ENCODE data around the gene IWS1. TPM values are rescaled to one million over a fixed set of nuclear protein-coding genes. Genes with fewer than 3 reads are reported as not detected.

The IWS1 gene
- total and polyA plus RNA-seq, 10 donors, result 18.8 to 59.7 (median 43.3) TPM

- peaks cover 0 to 76% (median 61%) of the 10 kb centered on the region in 6 donors for H3K36me3 ChIP-seq
- intact Hi-C loops (cut with DNase I; ENCODE audit: low total_unique reads), result no loop called here
- 44 to 68% (median 49%) methylated on average over 2 of the region's 2 CpGs for WGBS, 5 donors
- H3K27ac ChIP-seq, result peak overlapping the region in 1 of 8 donors; percentile 5
- peaks cover 3 to 22% (median 9%) of the 10 kb centered on the region in 6 donors for H3K4me1 ChIP-seq
- DNase-seq, result no peak
- no peak overlapping the region for H3K4me3 ChIP-seq
- TF ChIP-seq POLR2AphosphoS5 (IDR thresholded peaks at IDR 0.05), result no peak
- TF ChIP-seq POLR2A (IDR thresholded peaks at IDR 0.05), result no peak
- TF ChIP-seq CTCF (IDR thresholded peaks at IDR 0.05 in 8 of 11, conservative IDR thresholded peaks at IDR 0.05 in 3 of 11), result no peak
- H3K9me3 ChIP-seq, result no peaks in the 10 kb centered on the region
- no peaks in the 10 kb centered on the region for H3K27me3 ChIP-seq (replicated peaks in 1 of 7)
These were observed 44.3 kb downstream of the IWS1 start for GRCh38 chr2:127482031-127482430.

- no peak for DNase-seq
- peak in 1 of 3 donors; percentile 20 for TF ChIP-seq POLR2AphosphoS5 (IDR thresholded peaks at IDR 0.05)
- no peak for TF ChIP-seq CTCF (IDR thresholded peaks at IDR 0.05 in 8 of 11, conservative IDR thresholded peaks at IDR 0.05 in 3 of 11)
- TF ChIP-seq POLR2A (IDR thresholded peaks at IDR 0.05), result no peak
- Histone ChIP-seq H3K4me3 (no peak overlapping the region), H3K27me3 (replicated peaks in 1 of 7) (no peaks in the 10 kb centered on the region), H3K36me3 (peaks cover 0 to 57% (median 45%) of the 10 kb centered on the region in 6 donors), H3K27ac (no peak overlapping the region), H3K9me3 (peaks cover 0 to 9% (median 4%) of the 10 kb centered on the region in 8 donors), H3K4me1 (peaks cover 0 to 3% (median 0%) of the 10 kb centered on the region in 6 donors)
- WGBS, 5 donors, result 66 to 70% (median 67%) methylated on average over 8 of the region's 8 CpGs
- intact Hi-C loops (cut with DNase I; ENCODE audit: low total_unique reads), result loop anchor here (5.0 to 10.0 kb wide), 2 partner anchors 155 to 283 kb away; no protein-coding TSS in a partner anchor
These were observed 46.2 kb downstream of the IWS1 start for GRCh38 chr2:127479866-127480743.

- intact Hi-C loops (cut with DNase I; ENCODE audit: low total_unique reads), result loop anchor here (5.0 to 10.0 kb wide), 2 partner anchors 155 to 282 kb away; no protein-coding TSS in a partner anchor
These were observed 47.0 kb downstream of the IWS1 start for GRCh38 chr2:127479219-127479825.

More at GRCh38 chr2:127479219-127479825, 47.0 kb downstream of the IWS1 start:
- Histone ChIP-seq H3K36me3 (peaks cover 0 to 49% (median 40%) of the 10 kb centered on the region in 6 donors), H3K4me3 (no peak overlapping the region), H3K9me3 (peaks cover 0 to 9% (median 4%) of the 10 kb centered on the region in 8 donors), H3K27ac (no peak overlapping the region), H3K27me3 (replicated peaks in 1 of 7) (no peaks in the 10 kb centered on the region), H3K4me1 (no peaks in the 10 kb centered on the region)
- TF ChIP-seq POLR2AphosphoS5 (IDR thresholded peaks at IDR 0.05) (no peak), POLR2A (IDR thresholded peaks at IDR 0.05) (no peak), CTCF (IDR thresholded peaks at IDR 0.05 in 8 of 11, conservative IDR thresholded peaks at IDR 0.05 in 3 of 11) (peak; percentile 23 to 69 (median 61))
- DNase-seq, result no peak
- WGBS, 5 donors, result 67 to 82% (median 72%) methylated on average over 5 of the region's 5 CpGs
